MCF 10A (cell line): ENCODE measurements around the gene PLGLB1. TPM values are rescaled to one million over a fixed set of nuclear protein-coding genes. Genes with fewer than 3 reads are reported as not detected.
"Not testable (repeated sequence)": the region's sequence is repeated elsewhere in the genome, so short reads cannot be mapped to it uniquely, and the experiment has no call there.

Experiments
- BruUV-seq: library from RNA; stranded (reverse); fragments of 400-500 nt; replicated peaks from 2 replicates; lab custom pipeline; 2021; lab: Mats Ljungman, UMichigan
- CTCF ChIA-PET: fragments of 300-600 bp; sonication (Branson Sonifier 250); formaldehyde crosslinking; extraction: SDS; loops from one replicate; lab custom pipeline; 2021; ENCODE audit warnings: antibody characterized with exemption, inconsistent platforms; lab: Yijun Ruan, JAX
- POLR2A ChIA-PET: fragments of 300-600, 350-650 bp; sonication (Branson Sonifier 250); formaldehyde crosslinking; extraction: SDS; loops from one replicate; lab custom pipeline; 2020; ENCODE audit warnings: antibody characterized with exemption, inconsistent platforms; lab: Yijun Ruan, JAX
- DNase-seq: peaks from one replicate; pipeline ENCODE4 v3.0.0-alpha.2; 2018; ENCODE audit not compliant: unreplicated experiment
- H3K27ac Mint-ChIP-seq: one replicate; pipeline ENCODE4 v1.8.0; 2022; ENCODE audit warnings: mild to moderate bottlenecking, low read depth, mixed read lengths; ENCODE audit not compliant: unreplicated experiment
- H3K27me3 Mint-ChIP-seq: one replicate; pipeline ENCODE4 v1.8.0; 2022; ENCODE audit warnings: mixed read lengths; ENCODE audit not compliant: insufficient read depth, unreplicated experiment
- H3K36me3 Mint-ChIP-seq: one replicate; pipeline ENCODE4 v1.8.0; 2022; ENCODE audit warnings: mild to moderate bottlenecking, moderate library complexity, mixed read lengths; ENCODE audit not compliant: insufficient read depth, unreplicated experiment
- H3K4me1 Mint-ChIP-seq: one replicate; pipeline ENCODE4 v1.8.0; 2022; ENCODE audit warnings: mixed read lengths; ENCODE audit not compliant: insufficient read depth, unreplicated experiment
- H3K4me3 Mint-ChIP-seq: one replicate; pipeline ENCODE4 v1.8.0; 2022; ENCODE audit warnings: mild to moderate bottlenecking, moderate library complexity, mixed read lengths; ENCODE audit not compliant: unreplicated experiment
- H3K9me3 Mint-ChIP-seq: one replicate; pipeline ENCODE4 v1.8.0; 2022; ENCODE audit warnings: mixed read lengths; ENCODE audit not compliant: unreplicated experiment
- CTCF ChIP-seq: fragments of 200-600 bp; IDR thresholded peaks from one replicate; pipeline ENCODE4 v1.8.0; 2022; ENCODE audit warnings: antibody characterized with exemption, mild to moderate bottlenecking; ENCODE audit not compliant: unreplicated experiment
- intact Hi-C: fragments of 100-400 bp; cut with micrococcal nuclease; formaldehyde crosslinking; loops from 2 replicates; pipeline ENCODE4 v1.14.1; 2022
- total RNA-seq: library from RNA; stranded (reverse); gene quantifications from 2 replicates; pipeline ENCODE4 v1.2.3, GENCODE V29; 2022

The PLGLB1 gene
- total RNA-seq, 1 experiment from 2014 or later = 0.84 TPM

- intact Hi-C loops, H3K27ac Mint-ChIP-seq, POLR2A ChIA-PET, DNase-seq, CTCF ChIA-PET, BruUV-seq, H3K4me3 Mint-ChIP-seq, H3K27me3 Mint-ChIP-seq, H3K36me3 Mint-ChIP-seq, H3K4me1 Mint-ChIP-seq, H3K9me3 Mint-ChIP-seq: not testable (repeated sequence)
- peak; percentile 30 for TF ChIP-seq CTCF
These were observed 19.8 kb upstream of the PLGLB1 start for GRCh38 chr2:87041321-87041978.

GRCh38 chr2:87028607-87029006, 7.0 kb upstream of the PLGLB1 start:
- H3K36me3 Mint-ChIP-seq, H3K4me3 Mint-ChIP-seq, POLR2A ChIA-PET, intact Hi-C loops, DNase-seq, H3K27me3 Mint-ChIP-seq, H3K27ac Mint-ChIP-seq, H3K9me3 Mint-ChIP-seq, H3K4me1 Mint-ChIP-seq, BruUV-seq, CTCF ChIA-PET: not testable (repeated sequence)

GRCh38 chr2:87026816-87027215, 5.2 kb upstream of the PLGLB1 start:
- H3K27me3 Mint-ChIP-seq = not testable (repeated sequence)

GRCh38 chr2:87025927-87026326, 4.3 kb upstream of the PLGLB1 start:
- CTCF ChIA-PET, DNase-seq, BruUV-seq, H3K4me1 Mint-ChIP-seq, POLR2A ChIA-PET, H3K36me3 Mint-ChIP-seq, H3K9me3 Mint-ChIP-seq, H3K4me3 Mint-ChIP-seq, H3K27me3 Mint-ChIP-seq, H3K27ac Mint-ChIP-seq, intact Hi-C loops: not testable (repeated sequence)

More at GRCh38 chr2:87026816-87027215, 5.2 kb upstream of the PLGLB1 start:
- BruUV-seq, H3K4me3 Mint-ChIP-seq, POLR2A ChIA-PET, H3K4me1 Mint-ChIP-seq, DNase-seq, H3K36me3 Mint-ChIP-seq, H3K9me3 Mint-ChIP-seq, H3K27ac Mint-ChIP-seq, intact Hi-C loops, CTCF ChIA-PET: not testable (repeated sequence)

GRCh38 chr2:87023988-87024615, 2.5 kb upstream of the PLGLB1 start:
- POLR2A ChIA-PET, DNase-seq, H3K9me3 Mint-ChIP-seq, intact Hi-C loops, H3K27me3 Mint-ChIP-seq, H3K27ac Mint-ChIP-seq, H3K36me3 Mint-ChIP-seq, CTCF ChIA-PET, H3K4me1 Mint-ChIP-seq, H3K4me3 Mint-ChIP-seq, BruUV-seq: not testable (repeated sequence)

- H3K9me3 Mint-ChIP-seq, CTCF ChIA-PET, H3K4me1 Mint-ChIP-seq, H3K27ac Mint-ChIP-seq, intact Hi-C loops, BruUV-seq, DNase-seq, H3K27me3 Mint-ChIP-seq, H3K4me3 Mint-ChIP-seq, H3K36me3 Mint-ChIP-seq, POLR2A ChIA-PET: not testable (repeated sequence)
These were observed 601 bp downstream of the PLGLB1 start for GRCh38 chr2:87021043-87021442.

GRCh38 chr2:87019053-87019452, 2.6 kb downstream of the PLGLB1 start:
- H3K9me3 Mint-ChIP-seq, H3K27ac Mint-ChIP-seq, intact Hi-C loops, H3K4me3 Mint-ChIP-seq, BruUV-seq, CTCF ChIA-PET, H3K27me3 Mint-ChIP-seq, POLR2A ChIA-PET, H3K4me1 Mint-ChIP-seq, DNase-seq, H3K36me3 Mint-ChIP-seq: not testable (repeated sequence)

- BruUV-seq, POLR2A ChIA-PET, CTCF ChIA-PET, H3K27me3 Mint-ChIP-seq, H3K36me3 Mint-ChIP-seq, intact Hi-C loops, H3K27ac Mint-ChIP-seq, H3K9me3 Mint-ChIP-seq, H3K4me1 Mint-ChIP-seq, H3K4me3 Mint-ChIP-seq, DNase-seq: not testable (repeated sequence)
These were observed 7.0 kb downstream of the PLGLB1 start for GRCh38 chr2:87014489-87015169.
